Progenitor cell of endocrine pancreas (in vitro differentiated cells): Measurements from ENCODE around the gene CYB561. TPM values are rescaled to one million over a fixed set of nuclear protein-coding genes. Genes with fewer than 3 reads are reported as not detected.
"Not testable (repeated sequence)": the region's sequence is repeated elsewhere in the genome, so short reads cannot be mapped to it uniquely, and the experiment has no call there.

ENCODE experiments used
- DNase-seq: peaks from one replicate; pipeline ENCODE4 v3.0.0; 2021; ENCODE audit warnings: low spot score; ENCODE audit not compliant: unreplicated experiment
- H3K27ac Mint-ChIP-seq: 2 replicates; pipeline ENCODE4 v1.8.0; 2021; ENCODE audit warnings: mild to moderate bottlenecking, moderate library complexity, mixed read lengths
- H3K27me3 Mint-ChIP-seq: 2 replicates; pipeline ENCODE4 v1.8.0; 2021; ENCODE audit warnings: mixed read lengths
- H3K36me3 Mint-ChIP-seq: 2 replicates; pipeline ENCODE4 v1.8.0; 2022; ENCODE audit warnings: mixed read lengths; ENCODE audit not compliant: insufficient read depth
- H3K4me1 Mint-ChIP-seq: 2 replicates; pipeline ENCODE4 v1.8.0; 2021; ENCODE audit warnings: low read depth, mixed read lengths
- H3K4me3 Mint-ChIP-seq: 2 replicates; pipeline ENCODE4 v1.8.0; 2021; ENCODE audit warnings: low read depth, mild to moderate bottlenecking, moderate library complexity, mixed read lengths
- H3K9me3 Mint-ChIP-seq: 2 replicates; pipeline ENCODE4 v1.8.0; 2021; ENCODE audit warnings: low read depth, mixed read lengths
- CTCF ChIP-seq: fragments of 200-600 bp; sonication (generic); IDR thresholded peaks from one replicate; pipeline ENCODE4 v1.5.0; 2021; ENCODE audit warnings: antibody characterized with exemption, mild to moderate bottlenecking; ENCODE audit not compliant: unreplicated experiment
- total RNA-seq: library from RNA; stranded (reverse); gene quantifications from 2 replicates; pipeline ENCODE4 v1.2.1, GENCODE V29; 2021

CYB561 gene
- total RNA-seq, 1 donor from 2014 or later: 34.5 TPM

- H3K4me1 Mint-ChIP-seq: peaks cover 4% of the 10 kb centered on the region
- H3K36me3 Mint-ChIP-seq: no peaks in the 10 kb centered on the region
- no peak for DNase-seq
- H3K4me3 Mint-ChIP-seq: no peak overlapping the region
- no peak for TF ChIP-seq CTCF
- peaks cover 9% of the 10 kb centered on the region for H3K27me3 Mint-ChIP-seq
- H3K9me3 Mint-ChIP-seq: no peaks in the 10 kb centered on the region
- no peak overlapping the region for H3K27ac Mint-ChIP-seq
Measured at GRCh38 chr17:63463771-63464170, 17.7 kb upstream of the CYB561 start.

- Mint-ChIP-seq H3K27ac (no peak overlapping the region), H3K4me3 (no peak overlapping the region), H3K36me3 (peaks cover 2% of the 10 kb centered on the region), H3K27me3 (peaks cover 9% of the 10 kb centered on the region), H3K4me1 (peaks cover 4% of the 10 kb centered on the region), H3K9me3 (no peaks in the 10 kb centered on the region)
- no peak for TF ChIP-seq CTCF
- DNase-seq: no peak
Measured at GRCh38 chr17:63460018-63460417, 13.9 kb upstream of the CYB561 start.

- H3K4me3 Mint-ChIP-seq: no peak overlapping the region
- DNase-seq: no peak
- no peaks in the 10 kb centered on the region for H3K9me3 Mint-ChIP-seq
- H3K27me3 Mint-ChIP-seq: peaks cover 5% of the 10 kb centered on the region
- H3K27ac Mint-ChIP-seq: no peak overlapping the region
- no peak for TF ChIP-seq CTCF
- peaks cover 4% of the 10 kb centered on the region for H3K4me1 Mint-ChIP-seq
- peaks cover 2% of the 10 kb centered on the region for H3K36me3 Mint-ChIP-seq
Measured at GRCh38 chr17:63458478-63458877, 12.4 kb upstream of the CYB561 start.

- H3K9me3 Mint-ChIP-seq: no peaks in the 10 kb centered on the region
- peaks cover 4% of the 10 kb centered on the region for H3K4me1 Mint-ChIP-seq
- peaks cover 9% of the 10 kb centered on the region for H3K27me3 Mint-ChIP-seq
- H3K27ac Mint-ChIP-seq: peak overlapping the region; percentile 84
- TF ChIP-seq CTCF: no peak
- peaks cover 2% of the 10 kb centered on the region for H3K36me3 Mint-ChIP-seq
- no peak for DNase-seq
- no peak overlapping the region for H3K4me3 Mint-ChIP-seq
Measured at GRCh38 chr17:63455417-63455816, 9.3 kb upstream of the CYB561 start.

GRCh38 chr17:63454915-63455314, 8.8 kb upstream of the CYB561 start:
- Mint-ChIP-seq H3K36me3 (peaks cover 2% of the 10 kb centered on the region), H3K4me3 (no peak overlapping the region), H3K27me3 (peaks cover 10% of the 10 kb centered on the region), H3K9me3 (no peaks in the 10 kb centered on the region), H3K27ac (no peak overlapping the region), H3K4me1 (peaks cover 2% of the 10 kb centered on the region)
- DNase-seq: no peak
- no peak for TF ChIP-seq CTCF

GRCh38 chr17:63454357-63454756, 8.3 kb upstream of the CYB561 start:
- H3K36me3 Mint-ChIP-seq, H3K4me3 Mint-ChIP-seq, H3K9me3 Mint-ChIP-seq, DNase-seq, H3K4me1 Mint-ChIP-seq, H3K27ac Mint-ChIP-seq: not testable (repeated sequence)
- peaks cover 14% of the 10 kb centered on the region for H3K27me3 Mint-ChIP-seq
